ENCODE measurements around the gene ASTN2. TPM values are rescaled to one million over a fixed set of nuclear protein-coding genes. Genes with fewer than 3 reads are reported as not detected.

The ASTN2 gene
- total and polyA plus RNA-seq, 2 experiments from 2014 or later: 5.8 to 7.5 TPM

GRCh38 chr9:116800885-116801284, 614.0 kb downstream of the ASTN2 start:
- H3K36me3 ChIP-seq (ENCODE audit: low read depth): no peaks in the 10 kb centered on the region
- H3K27me3 ChIP-seq (replicated peaks; ENCODE audit: insufficient read depth): no peaks in the 10 kb centered on the region
- H2AFZ ChIP-seq: no peak overlapping the region
- H3K27ac ChIP-seq: no peak overlapping the region
- 0 to 4% methylated on average over 1 of the region's 1 CpG for WGBS, 2 experiments (ENCODE audit: low coverage in 1 of 2, low lambda C conversion rate in 2 of 2, missing lambda C conversion rate in 2 of 2)
- H3K4me3 ChIP-seq: no peak overlapping the region
- no peak overlapping the region for H3K4me2 ChIP-seq (ENCODE audit: unreplicated experiment)
- no peaks in the 10 kb centered on the region for H4K20me1 ChIP-seq (ENCODE audit: insufficient read depth)
- in situ Hi-C loops (cut with MboI): no loop called here
- H3K9me3 ChIP-seq (ENCODE audit: low read depth): no peaks in the 10 kb centered on the region
- no peaks in the 10 kb centered on the region for H3K9me2 ChIP-seq (ENCODE audit: insufficient read depth)
- H3K79me2 ChIP-seq (ENCODE audit: insufficient read depth): no peaks in the 10 kb centered on the region
- H3F3A ChIP-seq (ENCODE audit: insufficient read depth): no peaks in the 10 kb centered on the region
- H3K9ac ChIP-seq: no peak overlapping the region
- DNase-seq: no peak
- TF ChIP-seq EZH2phosphoT487 (IDR thresholded peaks at IDR 0.05; ENCODE audit: insufficient read depth, low read depth) (no peak), EZH2 (IDR thresholded peaks at IDR 0.05; ENCODE audit: insufficient read depth, poor library complexity, severe bottlenecking) (no peak)
- H3K4me1 ChIP-seq (ENCODE audit: insufficient read depth): no peaks in the 10 kb centered on the region

GRCh38 chr9:116800074-116800473, 614.8 kb downstream of the ASTN2 start:
- H3K36me3 ChIP-seq (ENCODE audit: low read depth): no peaks in the 10 kb centered on the region
- H3K9me2 ChIP-seq (ENCODE audit: insufficient read depth): no peaks in the 10 kb centered on the region
- no peaks in the 10 kb centered on the region for H3K9me3 ChIP-seq (ENCODE audit: low read depth)
- no peak overlapping the region for H2AFZ ChIP-seq
- H3K4me1 ChIP-seq (ENCODE audit: insufficient read depth): no peaks in the 10 kb centered on the region
- no peaks in the 10 kb centered on the region for H3K79me2 ChIP-seq (ENCODE audit: insufficient read depth)
- H3F3A ChIP-seq (ENCODE audit: insufficient read depth): no peaks in the 10 kb centered on the region
- in situ Hi-C loops (cut with MboI): no loop called here
- H3K9ac ChIP-seq: no peak overlapping the region
- WGBS, 2 experiments (ENCODE audit: low coverage in 1 of 2, low lambda C conversion rate in 2 of 2, missing lambda C conversion rate in 2 of 2): 37 to 43% methylated on average over 4 of the region's 4 CpGs
- no peak for DNase-seq
- TF ChIP-seq EZH2phosphoT487 (IDR thresholded peaks at IDR 0.05; ENCODE audit: insufficient read depth, low read depth) (no peak), EZH2 (IDR thresholded peaks at IDR 0.05; ENCODE audit: insufficient read depth, poor library complexity, severe bottlenecking) (no peak)
- H3K27me3 ChIP-seq (replicated peaks; ENCODE audit: insufficient read depth): no peaks in the 10 kb centered on the region
- no peaks in the 10 kb centered on the region for H4K20me1 ChIP-seq (ENCODE audit: insufficient read depth)
- no peak overlapping the region for H3K4me2 ChIP-seq (ENCODE audit: unreplicated experiment)
- H3K4me3 ChIP-seq: no peak overlapping the region
- no peak overlapping the region for H3K27ac ChIP-seq

- no peaks in the 10 kb centered on the region for H3K36me3 ChIP-seq (ENCODE audit: low read depth)
- TF ChIP-seq EZH2 (IDR thresholded peaks at IDR 0.05; ENCODE audit: insufficient read depth, poor library complexity, severe bottlenecking): no peak
- TF ChIP-seq EZH2phosphoT487 (IDR thresholded peaks at IDR 0.05; ENCODE audit: insufficient read depth, low read depth): no peak
These were observed 616.3 kb downstream of the ASTN2 start for GRCh38 chr9:116798521-116798920.

GRCh38 chr9:116797276-116797675, 617.6 kb downstream of the ASTN2 start:
- no peaks in the 10 kb centered on the region for H4K20me1 ChIP-seq (ENCODE audit: insufficient read depth)
- no peaks in the 10 kb centered on the region for H3F3A ChIP-seq (ENCODE audit: insufficient read depth)
- no peak overlapping the region for H3K9ac ChIP-seq
- H3K36me3 ChIP-seq (ENCODE audit: low read depth): no peaks in the 10 kb centered on the region
- H3K9me3 ChIP-seq (ENCODE audit: low read depth): no peaks in the 10 kb centered on the region
- no peak overlapping the region for H3K4me2 ChIP-seq (ENCODE audit: unreplicated experiment)
- no peak overlapping the region for H3K27ac ChIP-seq
- no peak overlapping the region for H3K4me3 ChIP-seq
- DNase-seq: no peak
- H2AFZ ChIP-seq: no peak overlapping the region
- no peaks in the 10 kb centered on the region for H3K9me2 ChIP-seq (ENCODE audit: insufficient read depth)
- H3K4me1 ChIP-seq (ENCODE audit: insufficient read depth): no peaks in the 10 kb centered on the region
- no peaks in the 10 kb centered on the region for H3K79me2 ChIP-seq (ENCODE audit: insufficient read depth)
- TF ChIP-seq EZH2phosphoT487 (IDR thresholded peaks at IDR 0.05; ENCODE audit: insufficient read depth, low read depth) (no peak), EZH2 (IDR thresholded peaks at IDR 0.05; ENCODE audit: insufficient read depth, poor library complexity, severe bottlenecking) (no peak)
- H3K27me3 ChIP-seq (replicated peaks; ENCODE audit: insufficient read depth): no peaks in the 10 kb centered on the region
- in situ Hi-C loops (cut with MboI): no loop called here

More at GRCh38 chr9:116798521-116798920, 616.3 kb downstream of the ASTN2 start:
- no peak overlapping the region for H3K4me2 ChIP-seq (ENCODE audit: unreplicated experiment)
- H3K27me3 ChIP-seq (replicated peaks; ENCODE audit: insufficient read depth): no peaks in the 10 kb centered on the region
- no peaks in the 10 kb centered on the region for H4K20me1 ChIP-seq (ENCODE audit: insufficient read depth)
- H3K4me1 ChIP-seq (ENCODE audit: insufficient read depth): no peaks in the 10 kb centered on the region
- no peak for DNase-seq
- no peak overlapping the region for H2AFZ ChIP-seq
- in situ Hi-C loops (cut with MboI): no loop called here
- no peaks in the 10 kb centered on the region for H3F3A ChIP-seq (ENCODE audit: insufficient read depth)
- H3K9me2 ChIP-seq (ENCODE audit: insufficient read depth): no peaks in the 10 kb centered on the region
- H3K9ac ChIP-seq: no peak overlapping the region
- H3K4me3 ChIP-seq: no peak overlapping the region
- no peaks in the 10 kb centered on the region for H3K9me3 ChIP-seq (ENCODE audit: low read depth)
- H3K79me2 ChIP-seq (ENCODE audit: insufficient read depth): no peaks in the 10 kb centered on the region
- H3K27ac ChIP-seq: no peak overlapping the region
- 41 to 53% methylated on average over 2 of the region's 2 CpGs for WGBS, 2 experiments (ENCODE audit: low coverage in 1 of 2, low lambda C conversion rate in 2 of 2, missing lambda C conversion rate in 2 of 2)

- 5 to 6% methylated on average over 1 of the region's 1 CpG for WGBS, 2 experiments (ENCODE audit: low coverage in 1 of 2, low lambda C conversion rate in 2 of 2, missing lambda C conversion rate in 2 of 2)
- Histone ChIP-seq H2AFZ (no peak overlapping the region), H3K9me3 (ENCODE audit: low read depth) (no peaks in the 10 kb centered on the region), H3K4me1 (ENCODE audit: insufficient read depth) (no peaks in the 10 kb centered on the region), H3F3A (ENCODE audit: insufficient read depth) (no peaks in the 10 kb centered on the region), H3K27me3 (replicated peaks; ENCODE audit: insufficient read depth) (no peaks in the 10 kb centered on the region), H3K9me2 (ENCODE audit: insufficient read depth) (no peaks in the 10 kb centered on the region), H3K4me2 (ENCODE audit: unreplicated experiment) (no peak overlapping the region), H3K9ac (no peak overlapping the region), H4K20me1 (ENCODE audit: insufficient read depth) (no peaks in the 10 kb centered on the region), H3K36me3 (ENCODE audit: low read depth) (no peaks in the 10 kb centered on the region), H3K4me3 (no peak overlapping the region), H3K79me2 (ENCODE audit: insufficient read depth) (no peaks in the 10 kb centered on the region), H3K27ac (no peak overlapping the region)
- TF ChIP-seq EZH2phosphoT487 (IDR thresholded peaks at IDR 0.05; ENCODE audit: insufficient read depth, low read depth) (no peak), EZH2 (IDR thresholded peaks at IDR 0.05; ENCODE audit: insufficient read depth, poor library complexity, severe bottlenecking) (no peak)
- in situ Hi-C loops (cut with MboI): no loop called here
- no peak for DNase-seq
These were observed 618.2 kb downstream of the ASTN2 start for GRCh38 chr9:116796669-116797068.

Measured in GM23248 (cell line).